Activated T-helper 1 cell treated with anti-CD3 and anti-CD28 coated beads, Interleukin-2, amount 50 U/mL, for 16 hours (primary cell): ENCODE data around the gene CETP.
"Not testable (repeated sequence)": the region's sequence is repeated elsewhere in the genome, so short reads cannot be mapped to it uniquely, and the experiment has no call there.

Experiments used
- DNase-seq, 2 donors: peaks; one replicate each; pipeline ENCODE4 v3.0.0-alpha.2; 2020; ENCODE audit warnings: low read depth in 1 of 2, low spot score in 1 of 2

Gene CETP

DNA sequence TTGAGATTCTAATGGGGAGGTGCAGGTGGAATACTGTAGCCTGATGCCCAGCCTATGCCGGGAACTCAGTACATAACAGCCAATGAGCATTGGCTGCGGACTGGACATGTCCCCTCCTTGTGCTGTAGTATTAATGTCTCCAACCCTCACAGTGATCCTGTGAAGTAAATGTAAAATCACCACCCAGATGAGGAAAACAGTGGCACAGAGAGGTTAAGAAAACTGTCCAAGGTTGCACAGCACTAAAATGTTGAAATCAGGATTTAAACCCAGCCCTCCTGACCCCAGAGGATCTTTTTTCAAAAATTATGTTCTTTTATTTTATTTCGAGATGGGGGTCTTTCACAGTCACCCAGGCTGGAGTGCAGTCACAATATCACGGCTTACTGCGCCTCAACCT is 35.5 kb downstream of the CETP start:
- DNase-seq: no peak

DNA sequence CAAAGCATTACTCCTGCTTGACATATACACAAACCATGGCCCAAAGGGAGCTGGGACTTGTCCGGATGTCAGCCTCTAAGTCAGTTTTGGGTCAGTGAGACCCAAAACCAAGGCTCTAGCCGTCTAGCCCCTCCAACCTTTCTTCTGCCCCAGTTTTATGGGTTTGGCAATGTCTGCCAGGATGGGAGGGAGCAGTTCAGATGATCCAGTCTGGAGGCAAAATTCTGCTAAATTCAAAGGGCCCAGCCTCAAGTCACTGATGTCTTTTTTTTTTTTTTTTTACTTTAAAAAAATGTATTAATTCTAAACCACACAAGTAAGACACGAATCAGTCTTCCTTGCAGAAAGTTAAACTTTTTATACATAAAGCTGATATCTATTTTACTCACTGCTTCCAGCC is 36.2 kb downstream of the CETP start:
- DNase-seq: no peak

DNA sequence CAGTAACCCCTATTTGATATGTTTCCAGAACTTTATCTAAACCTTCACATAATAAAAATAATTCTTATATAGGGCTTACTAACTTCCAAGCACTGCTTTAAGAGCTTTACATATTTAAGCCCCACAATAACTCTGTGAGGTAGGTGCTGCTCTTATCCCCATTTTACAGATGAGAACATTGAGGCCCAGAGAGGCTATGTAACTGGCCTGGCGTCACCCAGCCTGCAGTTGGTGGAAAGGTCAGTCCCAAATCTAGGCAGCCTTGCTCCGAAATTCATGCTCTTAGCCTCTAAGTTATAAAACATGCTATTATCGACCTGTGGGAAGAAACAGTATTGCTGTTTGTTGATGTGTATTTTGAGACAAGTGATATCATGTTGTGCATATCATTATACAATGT is 36.6 kb downstream of the CETP start:
- no peak for DNase-seq

DNA sequence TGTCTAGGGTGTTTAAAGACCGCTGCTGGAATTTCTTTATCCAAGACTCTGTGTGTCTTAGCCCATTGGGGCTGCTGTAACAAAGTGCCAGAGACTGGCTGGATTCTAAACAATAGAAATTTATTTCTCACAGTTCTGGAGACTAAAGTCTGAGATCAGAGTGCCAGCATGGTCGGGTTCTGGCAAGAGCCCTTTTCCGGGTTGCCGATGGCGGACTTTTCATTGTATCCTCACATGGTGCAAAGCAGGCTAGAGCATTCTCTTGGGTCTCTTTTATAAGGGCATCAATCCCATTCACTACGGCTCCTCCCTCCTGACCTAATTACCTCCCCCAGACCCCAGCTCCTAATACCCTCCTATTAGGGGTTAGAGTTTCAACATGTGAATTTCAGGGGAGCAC is 37.1 kb downstream of the CETP start:
- DNase-seq: no peak

DNA sequence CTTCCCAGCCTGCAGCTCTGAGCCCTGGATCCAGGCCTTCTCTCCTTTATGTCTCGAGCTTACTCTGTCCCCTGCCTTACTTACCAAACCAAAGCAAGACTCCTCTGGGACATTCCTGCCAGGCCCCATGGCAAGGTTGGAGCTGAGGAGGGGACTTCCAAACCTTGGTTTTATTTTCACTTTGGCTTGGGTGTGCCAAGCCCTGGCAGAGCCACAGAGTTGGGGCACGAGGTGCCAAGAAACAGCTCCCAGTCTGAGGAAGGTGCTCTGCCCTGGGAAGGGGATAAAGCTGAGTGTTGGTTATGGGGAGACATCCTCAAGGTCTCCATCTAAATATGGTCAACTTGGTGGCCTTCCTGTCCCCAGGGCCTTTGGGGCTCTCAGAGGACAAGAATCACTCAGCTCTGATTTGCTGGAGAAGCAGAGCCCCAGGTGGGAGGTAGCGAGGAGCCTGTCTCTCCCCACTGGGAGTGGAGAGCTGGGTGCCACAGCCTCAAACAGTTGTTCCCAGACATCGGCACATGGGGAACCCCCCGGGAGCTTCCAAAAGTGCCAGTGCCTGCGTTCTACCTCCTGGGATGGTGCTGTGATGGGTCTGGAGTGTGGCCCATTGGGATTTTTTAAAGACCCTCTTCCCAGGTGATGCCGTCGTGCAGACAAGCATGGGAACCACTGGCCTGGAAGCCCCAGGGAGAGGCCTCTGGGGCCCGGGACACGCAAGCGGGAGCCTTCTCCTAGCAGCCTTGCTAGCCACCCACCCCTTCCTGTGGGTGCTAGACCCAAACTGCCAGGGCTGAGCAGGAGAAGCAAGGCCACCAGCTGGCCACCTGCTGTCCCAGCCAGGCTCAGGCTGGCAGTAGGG is 37.9 kb downstream of the CETP start:
- DNase-seq: no peak

DNA sequence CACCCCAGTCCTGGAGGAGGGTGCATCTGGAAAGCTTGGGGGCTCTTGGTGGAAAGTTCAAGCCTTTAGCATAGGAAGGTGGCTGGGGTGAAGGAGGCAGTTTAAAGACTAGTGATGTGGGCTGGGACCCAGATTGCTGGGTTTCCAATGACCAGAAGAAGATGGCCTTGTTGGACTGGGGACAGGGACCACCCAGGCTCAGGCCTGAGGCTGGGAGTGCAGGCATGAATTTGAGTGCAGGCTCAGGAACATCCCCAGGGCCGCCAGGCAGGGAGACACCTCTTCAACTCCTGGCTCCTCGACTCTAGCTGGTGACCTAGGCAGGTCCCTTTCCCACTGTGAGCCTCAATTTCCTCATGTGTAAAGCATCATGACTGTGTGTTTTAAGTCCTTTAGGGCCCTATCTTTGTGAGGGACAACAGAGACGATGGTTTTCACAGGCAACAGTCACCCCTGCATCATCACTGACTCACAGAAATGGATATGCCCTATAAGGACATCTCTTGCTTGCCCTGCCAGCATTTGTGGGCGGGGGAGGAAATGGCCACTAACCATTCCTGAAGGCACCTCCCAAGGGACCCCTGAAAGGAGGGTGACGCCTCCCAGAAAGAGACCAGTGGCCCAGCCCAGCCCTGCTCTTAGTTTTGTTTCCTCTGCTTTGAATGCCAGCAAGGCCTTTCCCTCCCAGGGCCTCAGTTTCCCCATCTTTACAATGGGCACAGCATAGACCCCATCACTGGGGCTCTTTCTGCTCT is 38.7 kb downstream of the CETP start:
- peak in 1 of 2 donors; percentile 40 for DNase-seq

DNA sequence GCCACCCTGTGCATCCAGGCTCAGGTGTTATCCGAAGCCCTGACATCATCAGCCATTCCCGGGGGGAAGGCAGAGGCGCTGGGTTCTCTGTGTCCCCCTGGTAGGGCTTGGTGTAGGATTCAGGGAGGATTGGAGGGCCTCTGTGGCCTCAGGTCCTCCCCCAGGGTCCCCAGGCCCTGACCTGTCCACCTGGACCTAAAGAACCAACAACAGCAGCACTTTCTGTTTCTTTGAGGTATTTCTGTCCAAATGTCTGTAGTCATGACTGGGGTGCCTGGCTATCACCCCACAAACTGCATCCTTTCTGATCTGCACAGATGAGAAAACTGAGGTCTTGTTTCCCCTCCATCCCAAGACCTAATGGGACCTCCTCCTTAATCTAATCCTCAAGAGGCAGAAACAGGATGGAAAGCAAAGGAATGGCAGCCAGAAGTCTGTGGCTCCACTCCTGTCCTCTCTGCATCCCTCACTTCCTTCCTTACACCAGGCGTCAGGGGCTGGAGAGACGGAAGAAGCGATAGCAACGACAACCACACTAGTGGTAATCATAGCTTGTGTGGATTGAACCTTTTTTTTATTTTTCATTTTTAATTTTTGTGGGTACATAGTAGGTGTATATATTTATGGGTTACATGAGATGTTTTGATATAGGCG is 39.4 kb downstream of the CETP start:
- no peak for DNase-seq

DNA sequence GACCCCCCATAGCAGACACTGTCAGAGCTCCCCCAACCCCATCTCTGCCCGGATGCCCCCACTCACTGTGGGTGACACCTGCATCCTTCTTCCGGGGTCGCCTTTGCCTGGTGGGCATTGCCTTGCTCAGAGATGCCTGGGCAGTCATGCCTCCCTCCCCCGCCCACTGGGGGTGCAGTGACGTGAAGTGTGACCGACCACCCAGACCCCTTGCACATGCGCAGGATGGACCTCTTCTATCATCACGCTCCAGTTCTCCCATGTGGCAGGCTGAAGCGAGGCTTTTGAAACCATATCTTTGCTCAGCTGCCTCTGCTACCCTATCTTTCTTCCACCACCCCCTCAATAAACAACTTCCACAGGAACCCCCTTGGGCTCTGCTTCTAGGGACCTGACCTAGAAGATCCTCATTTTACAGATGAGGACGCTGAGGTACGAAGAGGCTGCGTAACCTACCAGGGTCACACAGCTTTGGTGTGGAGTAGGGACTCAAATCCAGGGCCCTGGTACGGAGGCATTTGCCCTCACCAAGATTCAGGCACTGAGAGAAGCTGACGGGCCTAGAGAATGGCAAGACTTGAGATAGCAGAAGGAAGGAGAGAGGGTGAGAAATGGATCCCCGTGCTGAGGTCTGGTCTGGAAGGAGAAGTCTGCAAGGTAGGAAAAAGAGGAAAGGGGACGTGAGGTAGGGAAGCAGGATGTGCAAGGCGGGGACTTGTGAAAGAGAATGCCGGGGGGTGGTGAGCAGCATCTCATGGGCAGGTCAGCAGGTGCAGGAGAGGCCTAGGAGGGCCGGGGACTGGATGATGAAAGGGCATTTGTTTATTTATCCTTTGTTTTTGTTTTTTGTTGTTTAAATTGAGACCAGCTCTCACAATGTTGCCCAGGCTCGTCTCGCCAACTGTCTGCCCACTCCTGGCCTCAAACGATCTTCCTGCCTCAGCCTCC is 42.0 kb downstream of the CETP start:
- no peak for DNase-seq

DNA sequence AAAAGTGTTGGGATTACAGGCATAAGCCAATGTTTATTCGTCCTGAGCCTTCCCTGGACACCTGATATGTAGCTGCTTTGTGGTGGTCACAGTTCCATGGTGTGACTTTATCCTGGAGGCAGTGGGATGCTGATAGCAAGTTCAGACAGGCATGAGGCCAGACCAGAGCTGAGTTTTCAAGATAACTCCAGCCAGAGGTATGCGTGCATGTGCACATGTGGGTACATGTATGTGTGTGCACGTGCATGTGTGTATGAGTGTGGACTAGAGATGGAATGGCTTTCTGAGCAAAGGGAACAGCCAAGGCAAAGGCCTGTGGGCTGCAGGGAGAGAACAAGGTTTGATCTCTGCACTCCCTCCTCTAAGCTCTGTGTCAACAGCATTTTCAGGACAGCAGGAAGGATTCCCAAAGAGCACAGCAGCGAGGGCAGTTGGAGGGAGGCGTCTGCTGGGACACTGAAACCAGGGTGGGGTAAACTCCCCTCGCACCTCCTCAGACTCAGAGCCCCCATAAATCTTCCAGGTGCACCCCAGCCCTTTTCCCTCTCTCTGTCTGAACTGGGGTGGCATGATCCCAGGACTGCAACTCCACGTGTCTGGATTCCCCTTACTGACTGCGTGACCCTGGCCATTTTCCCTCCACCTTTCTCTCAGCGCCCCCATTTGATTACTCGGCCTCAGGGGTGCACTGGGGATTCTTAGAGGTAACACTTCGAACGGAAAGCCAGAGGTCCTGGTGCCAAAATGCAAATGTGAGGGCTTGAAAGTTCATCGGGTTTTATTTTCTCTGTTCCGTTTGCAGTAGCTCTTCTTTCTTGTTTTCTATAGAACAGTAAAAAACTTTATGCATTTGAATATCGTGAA is 42.9 kb downstream of the CETP start:
- DNase-seq: no peak

DNA sequence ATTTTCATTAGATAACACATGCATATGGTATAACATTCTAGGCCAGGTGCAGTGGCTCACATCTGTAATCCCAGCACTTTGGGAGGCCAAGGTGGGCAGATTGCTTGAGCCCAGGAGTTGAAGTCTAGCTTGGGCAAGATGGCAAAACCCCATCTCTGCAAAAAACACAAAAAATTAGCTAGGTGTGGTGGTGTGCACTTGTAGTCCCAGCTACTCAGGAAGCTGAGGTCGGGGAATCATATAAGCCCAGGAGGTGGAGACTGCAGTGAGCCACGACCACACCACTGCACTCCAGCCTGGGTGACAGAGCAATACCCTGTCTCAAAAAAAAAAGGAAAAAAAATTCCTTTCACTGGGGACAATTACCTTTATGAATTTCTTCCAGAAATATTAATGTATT is 43.8 kb downstream of the CETP start:
- not testable (repeated sequence) for DNase-seq

DNA sequence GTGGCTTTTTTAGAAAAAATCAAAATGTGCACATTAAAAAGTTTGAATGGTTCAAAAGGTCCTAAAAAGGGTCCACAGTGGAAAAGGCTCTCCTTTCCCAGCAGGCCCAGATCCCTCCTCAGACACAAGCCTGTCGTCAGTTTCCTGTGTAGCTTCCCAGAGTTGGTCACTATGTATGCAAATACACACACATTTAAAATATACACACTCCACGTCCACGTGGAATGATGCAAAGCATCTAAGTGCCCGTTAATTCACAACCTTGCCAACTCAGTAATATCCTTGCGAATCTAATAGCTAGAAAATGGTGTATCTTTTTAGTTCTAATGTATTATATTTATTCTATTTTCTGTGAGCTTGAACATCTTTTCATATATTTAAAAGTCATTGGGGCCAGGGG is 45.3 kb downstream of the CETP start:
- DNase-seq: no peak

DNA sequence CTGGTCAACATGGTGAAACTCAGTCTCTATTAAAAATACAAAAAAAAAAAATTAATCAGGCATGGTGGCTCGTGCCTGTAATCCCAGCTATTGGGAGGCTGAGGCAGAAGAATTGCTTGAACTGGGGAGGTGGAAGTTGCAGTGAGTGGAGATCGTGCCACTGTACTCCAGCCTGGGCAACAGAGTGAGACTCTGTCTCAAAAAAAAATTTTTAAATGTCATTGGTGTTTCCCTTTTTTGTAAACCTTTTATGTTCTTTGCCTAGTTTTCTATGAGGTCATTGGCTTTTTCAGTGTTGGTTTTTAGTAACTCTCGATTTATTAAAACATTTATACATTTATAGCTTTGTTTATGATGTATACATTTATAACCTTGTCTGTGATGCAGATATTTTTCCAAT is 45.8 kb downstream of the CETP start:
- DNase-seq: no peak

DNA sequence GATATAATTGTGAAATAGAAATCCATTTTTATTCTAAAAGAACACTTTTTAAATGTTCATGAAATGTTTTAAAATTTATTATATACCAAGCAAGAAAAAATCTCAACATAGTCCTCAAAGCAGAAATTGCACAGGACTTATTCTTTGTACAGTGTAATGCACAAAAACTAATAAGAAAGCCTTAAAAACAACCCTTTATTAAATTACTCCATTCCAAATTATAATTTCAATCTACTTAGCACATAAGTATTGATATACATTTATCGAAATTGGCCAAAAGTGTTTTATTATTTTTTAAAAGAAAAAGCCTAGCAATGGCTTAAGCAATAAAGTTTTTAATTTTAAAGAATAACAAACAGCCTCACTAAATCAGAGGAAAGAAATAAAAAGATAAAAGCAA is 46.7 kb downstream of the CETP start:
- no peak for DNase-seq

DNA sequence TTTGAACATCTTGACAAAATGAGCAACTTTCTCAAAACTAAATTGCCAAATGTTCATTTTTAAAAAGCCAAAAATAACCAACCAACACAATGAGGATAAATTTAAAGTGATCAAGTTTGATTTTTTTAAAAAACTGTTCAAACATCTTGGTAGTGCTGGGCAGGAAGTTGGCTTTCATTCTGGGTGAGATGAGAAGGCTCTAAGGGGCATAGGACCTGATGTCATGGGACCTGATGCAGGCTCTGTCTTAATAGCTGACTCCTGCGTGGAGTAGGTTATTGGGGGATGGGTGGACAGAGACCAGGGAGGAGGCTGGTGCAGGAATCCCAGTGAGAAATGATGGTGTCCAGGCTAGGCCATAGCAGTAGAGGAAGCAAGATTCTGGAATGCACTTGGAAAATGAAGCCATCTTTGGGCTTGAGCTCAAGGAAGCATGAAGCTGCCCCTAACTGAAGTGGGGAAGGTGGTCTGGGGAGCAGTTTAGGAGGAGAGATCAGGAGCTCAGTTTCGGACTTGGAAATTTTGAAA is 48.0 kb downstream of the CETP start:
- no peak for DNase-seq

DNA sequence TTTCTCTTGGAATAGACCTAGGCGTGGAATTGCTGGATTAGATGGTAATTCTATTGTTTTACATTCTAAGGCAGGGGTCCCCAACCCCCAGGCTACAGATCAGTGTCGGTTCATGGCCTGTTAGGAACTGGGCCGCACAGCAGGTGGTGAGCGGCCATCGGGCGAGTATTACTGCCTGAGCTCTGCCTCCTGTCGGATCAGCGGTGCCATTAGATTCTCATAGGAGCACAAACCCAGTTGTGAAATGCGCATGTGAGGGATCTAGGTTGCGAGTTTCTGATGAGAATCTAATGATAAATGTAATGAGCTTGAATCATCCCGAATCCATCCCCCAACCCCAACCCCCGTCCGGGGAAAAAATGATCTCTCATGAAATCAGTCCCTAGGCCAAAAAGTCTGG is 50.6 kb downstream of the CETP start:
- no peak for DNase-seq

DNA sequence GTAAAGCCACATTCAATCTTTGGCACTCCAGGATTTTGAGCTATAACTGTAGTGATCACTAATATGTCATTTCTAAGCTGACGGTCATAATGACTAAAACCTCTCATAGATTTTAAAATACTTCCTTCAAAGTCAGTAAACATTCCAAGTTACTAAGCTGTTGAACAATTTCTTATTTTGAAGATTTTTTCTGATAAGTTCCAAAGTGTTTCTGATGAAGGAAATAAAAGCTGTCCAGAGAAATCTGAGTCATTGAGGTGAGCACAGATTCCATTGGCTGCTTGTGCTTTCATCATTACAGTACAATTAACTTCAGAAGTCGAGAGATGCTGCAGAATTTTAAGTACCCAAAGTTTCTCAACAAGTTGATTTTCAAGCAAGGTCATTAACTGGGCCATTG is 51.5 kb downstream of the CETP start:
- DNase-seq: no peak

DNA sequence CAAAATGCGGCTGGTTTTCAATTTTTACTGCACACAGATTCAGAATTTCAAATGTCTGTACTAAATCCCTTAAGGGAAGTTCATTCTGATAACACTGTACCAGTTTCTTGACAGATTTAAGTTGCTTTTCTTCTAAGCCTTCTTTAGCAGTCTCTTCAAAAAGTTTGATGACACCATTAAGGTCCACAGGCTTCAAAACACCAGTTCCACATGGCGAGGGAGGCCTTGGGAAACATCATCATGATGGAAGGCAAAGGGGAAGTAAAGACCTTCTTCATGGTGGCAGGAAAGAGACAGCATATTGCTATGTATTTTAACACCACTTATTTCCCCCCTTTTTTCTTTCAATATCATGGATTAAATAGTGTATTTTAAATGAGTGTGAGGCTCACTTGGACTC is 52.2 kb downstream of the CETP start:
- DNase-seq: no peak

DNA sequence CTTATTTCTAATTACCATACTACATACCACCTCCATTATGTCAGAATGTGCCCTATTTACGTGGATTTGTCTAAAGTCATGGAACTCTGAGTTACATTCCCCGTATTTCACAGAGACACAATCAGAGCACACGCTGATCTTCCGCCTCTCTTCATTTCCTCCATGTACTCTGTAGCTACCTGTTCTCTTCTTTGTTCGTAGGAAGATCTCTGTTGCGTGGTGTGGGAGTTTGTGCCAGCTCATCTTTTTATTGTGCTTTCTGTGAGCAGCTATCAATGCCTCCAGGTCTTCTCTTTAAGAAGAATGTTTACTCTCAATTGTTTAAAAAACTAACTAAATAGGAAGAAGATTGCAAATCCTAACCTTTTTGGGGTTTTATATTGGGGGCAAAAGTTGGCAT is 54.6 kb downstream of the CETP start:
- no peak for DNase-seq

DNA sequence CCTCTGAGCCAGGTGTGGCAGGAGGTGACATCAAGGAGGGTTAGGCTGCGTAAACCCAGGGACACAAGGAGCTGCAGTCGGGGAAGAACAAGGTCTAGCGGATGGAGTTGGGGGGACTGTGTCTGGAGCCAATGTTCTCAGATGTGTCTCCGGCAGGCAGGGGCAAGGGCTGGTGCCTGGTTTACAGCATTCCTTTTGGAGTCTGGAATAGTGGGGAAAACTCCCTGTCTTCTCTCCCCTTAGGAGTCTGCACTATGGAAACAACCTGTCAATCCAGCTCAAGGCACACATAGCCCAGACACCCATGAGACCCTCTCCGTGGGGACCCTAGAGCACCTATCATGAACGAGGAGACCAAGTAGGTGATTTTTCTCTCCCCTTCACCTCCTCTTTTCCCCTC is 55.1 kb downstream of the CETP start:
- DNase-seq: no peak

DNA sequence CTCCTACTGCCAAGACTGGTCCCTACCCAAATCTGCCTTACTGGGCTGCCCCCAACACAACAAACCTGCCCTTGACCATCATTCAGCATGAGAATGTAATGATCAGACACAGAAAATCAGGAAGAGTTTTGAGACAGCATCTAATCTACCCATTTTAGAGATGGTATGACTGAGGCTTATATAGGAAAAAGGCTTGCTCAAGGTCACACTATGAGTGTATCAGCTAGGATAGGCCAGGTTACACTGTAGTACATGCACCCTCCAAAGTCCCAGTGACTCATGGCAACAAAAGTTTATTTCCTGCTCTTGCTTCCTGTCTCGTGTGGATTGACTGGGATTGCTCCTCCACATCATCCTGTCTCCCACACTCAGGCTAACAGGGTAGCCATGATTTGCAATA is 55.5 kb downstream of the CETP start:
- DNase-seq: no peak
